Amniotic stem cell (primary cell): ENCODE results near the gene BSN.
A peak's percentile ranks its signal among the peaks of the same experiment; 100 is the strongest.

Experiments used
- DNase-seq: peaks from one replicate; lab custom pipeline; 2025; lab: John Stamatoyannopoulos, UW

Gene BSN

GRCh38 chr3:49553692-49554632 lies at the start of gene BSN:
BSN (plus strand) TSS chr3:49554477; CDS start chr3:49554603, 126 bp downstream.
- DNase-seq: peak; percentile 74

- DNase-seq: no peak
Observed at GRCh38 chr3:49506906-49507305, 47.4 kb upstream of the BSN start.

GRCh38 chr3:49509028-49509561 lies 45.2 kb upstream of the BSN start:
- no peak for DNase-seq

- DNase-seq: no peak
Observed at GRCh38 chr3:49511639-49512038, 42.6 kb upstream of the BSN start.

- DNase-seq: no peak
Observed at GRCh38 chr3:49512781-49513355, 41.4 kb upstream of the BSN start.

- DNase-seq: no peak
Observed at GRCh38 chr3:49513494-49514124, 40.7 kb upstream of the BSN start.

GRCh38 chr3:49518016-49518415 lies 36.3 kb upstream of the BSN start:
- no peak for DNase-seq

- DNase-seq: no peak
Observed at GRCh38 chr3:49518441-49518840, 35.8 kb upstream of the BSN start.

GRCh38 chr3:49519296-49519695 lies 35.0 kb upstream of the BSN start:
- DNase-seq: no peak

- no peak for DNase-seq
Observed at GRCh38 chr3:49519916-49520385, 34.3 kb upstream of the BSN start.

GRCh38 chr3:49523756-49524747 lies 30.2 kb upstream of the BSN start:
- no peak for DNase-seq

GRCh38 chr3:49529567-49529966 lies 24.7 kb upstream of the BSN start:
- DNase-seq: no peak

- no peak for DNase-seq
Observed at GRCh38 chr3:49530231-49530630, 24.0 kb upstream of the BSN start.

- DNase-seq: no peak
Observed at GRCh38 chr3:49530701-49531100, 23.6 kb upstream of the BSN start.

GRCh38 chr3:49531218-49531617 lies 23.1 kb upstream of the BSN start:
- DNase-seq: no peak

GRCh38 chr3:49531715-49532114 lies 22.6 kb upstream of the BSN start:
- DNase-seq: no peak

GRCh38 chr3:49533031-49533430 lies 21.2 kb upstream of the BSN start:
- no peak for DNase-seq

- no peak for DNase-seq
Observed at GRCh38 chr3:49533786-49534519, 20.3 kb upstream of the BSN start.

GRCh38 chr3:49534581-49535441 lies 19.5 kb upstream of the BSN start:
- no peak for DNase-seq
